Measurements from ENCODE around the gene HMGXB4.

HMGXB4 gene

DNA sequence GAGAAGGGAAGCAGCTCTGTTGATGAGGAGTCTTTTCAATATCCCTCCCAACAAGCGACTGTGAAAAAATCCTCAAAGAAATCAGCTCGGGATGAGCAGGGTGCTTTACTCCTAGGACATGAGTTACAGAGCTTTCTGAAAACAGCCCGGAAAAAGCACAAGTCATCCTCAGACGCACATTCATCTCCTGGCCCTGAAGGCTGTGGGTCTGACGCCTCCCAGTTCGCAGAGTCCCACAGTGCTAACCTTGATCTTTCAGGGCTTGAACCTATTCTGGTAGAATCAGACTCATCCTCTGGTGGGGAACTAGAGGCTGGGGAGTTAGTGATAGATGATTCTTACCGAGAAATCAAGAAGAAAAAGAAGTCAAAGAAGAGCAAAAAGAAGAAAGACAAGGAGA is 7.7 kb downstream of the HMGXB4 start:
- no peak for DNase-seq

DNA sequence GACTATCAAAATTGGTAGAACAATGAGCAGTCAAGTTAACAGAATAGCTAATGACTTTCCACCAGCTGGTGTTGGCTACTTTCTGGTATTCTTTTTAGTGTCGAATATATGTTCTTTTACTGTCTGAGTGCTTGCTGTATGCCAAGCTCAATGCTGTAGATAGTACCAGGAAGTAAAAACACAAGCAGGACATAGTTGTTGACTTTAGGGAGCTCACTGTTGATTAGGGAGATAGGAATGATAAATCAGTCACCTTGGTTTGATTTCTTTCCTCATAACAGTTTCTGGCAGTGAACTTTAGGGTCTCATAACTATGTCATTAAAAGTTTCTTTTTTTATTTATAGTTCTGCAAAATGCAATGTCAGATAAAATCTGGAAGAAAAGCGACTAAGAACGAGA is 9.0 kb downstream of the HMGXB4 start:
- no peak for DNase-seq

DNA sequence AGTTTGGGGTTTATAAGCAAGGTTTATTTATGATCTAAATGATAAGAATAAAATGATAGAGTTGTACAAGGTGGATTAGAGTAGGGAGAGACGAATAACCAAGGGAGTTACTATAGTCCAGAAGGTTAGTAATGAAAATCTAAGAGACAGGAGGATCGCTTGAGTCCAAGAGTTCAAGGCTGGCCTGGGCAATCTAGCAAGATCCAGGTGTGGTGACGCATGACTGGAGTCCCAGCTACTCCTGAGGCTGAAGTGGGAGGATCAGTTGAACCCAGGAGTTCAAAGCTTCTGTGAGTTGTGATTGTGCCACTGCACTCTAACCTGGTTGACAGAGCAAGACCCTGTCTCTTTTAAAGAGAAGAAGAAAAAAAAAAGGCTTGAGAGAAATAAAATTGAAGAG is 12.3 kb downstream of the HMGXB4 start:
- no peak for DNase-seq

DNA sequence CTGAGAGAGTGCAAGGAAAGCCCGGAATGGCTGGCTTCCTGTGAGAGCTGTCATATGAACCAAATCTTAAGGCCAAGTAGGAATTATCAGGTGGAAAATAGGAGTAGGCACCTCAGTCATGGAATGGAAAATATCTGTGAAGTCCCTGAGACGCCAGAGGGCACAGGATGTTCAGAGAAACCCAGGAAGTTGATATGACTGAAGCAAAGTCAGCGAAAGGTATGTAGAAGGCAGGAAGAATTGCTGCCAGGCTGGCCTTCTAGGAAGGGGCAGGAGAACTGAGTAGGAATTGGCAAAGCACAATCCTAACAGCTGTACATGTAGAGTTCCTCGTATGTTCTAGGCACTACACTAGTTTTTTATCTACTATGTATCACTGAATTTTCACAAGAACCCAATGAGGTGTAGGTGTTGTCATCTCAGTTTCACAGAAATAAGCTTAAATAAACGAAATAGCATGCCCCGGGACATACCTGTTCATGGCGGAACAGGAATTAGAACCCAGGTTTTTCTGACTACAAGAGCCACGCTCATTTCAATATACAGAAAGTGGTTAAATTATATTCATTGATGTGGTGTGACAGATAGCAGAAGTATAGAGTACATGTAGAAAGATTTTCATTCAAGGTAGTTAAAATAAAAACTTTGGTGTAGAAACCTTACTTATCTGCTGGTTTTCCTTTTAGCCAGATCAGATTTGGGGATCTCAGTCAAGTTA is 17.0 kb downstream of the HMGXB4 start:
- no peak for DNase-seq

GRCh38 chr22:35275580-35275979 is 18.3 kb downstream of the HMGXB4 start:
- no peak for DNase-seq

- no peak for DNase-seq
Measured at GRCh38 chr22:35276019-35276418, 18.7 kb downstream of the HMGXB4 start.

DNA sequence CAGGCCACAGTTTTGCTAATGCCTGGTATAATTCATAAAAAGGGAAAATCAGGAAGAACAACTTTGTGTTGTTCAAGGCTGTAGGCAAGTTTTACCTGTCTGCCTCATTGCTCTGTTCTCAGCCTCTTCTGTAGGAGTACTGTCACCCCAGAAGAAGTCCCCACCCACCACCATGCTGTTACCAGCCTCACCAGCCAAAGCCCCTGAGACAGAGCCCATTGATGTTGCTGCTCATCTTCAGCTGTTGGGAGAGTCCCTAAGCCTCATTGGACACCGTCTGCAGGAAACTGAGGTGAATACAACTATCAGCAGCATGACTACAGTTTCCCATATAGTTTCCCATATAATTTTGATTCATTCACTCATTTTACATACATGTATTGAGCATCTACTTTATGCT is 30.8 kb downstream of the HMGXB4 start:
- DNase-seq: no peak

- no peak for DNase-seq
Measured at GRCh38 chr22:35292786-35293185, 35.5 kb downstream of the HMGXB4 start.

DNA sequence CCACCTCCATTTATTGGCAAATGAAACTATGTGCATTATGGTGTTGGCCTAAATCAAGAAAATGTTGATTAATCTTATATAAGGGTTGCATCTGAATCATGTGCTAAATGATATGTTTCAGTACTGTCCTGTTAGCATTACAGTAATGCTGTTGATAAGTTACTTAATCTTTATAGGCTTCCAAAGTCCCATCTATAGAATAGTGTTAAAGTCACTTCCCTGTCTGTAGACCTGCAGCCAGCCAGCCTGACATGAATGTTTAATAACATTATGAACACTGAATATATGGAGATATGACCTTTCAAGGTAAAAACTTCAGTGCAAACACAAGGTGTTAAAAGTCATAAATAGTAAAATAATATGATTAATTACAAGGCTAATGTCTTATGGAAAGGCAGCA is 38.8 kb downstream of the HMGXB4 start:
- no peak for DNase-seq

GRCh38 chr22:35299217-35299672 is 42.0 kb downstream of the HMGXB4 start:
- no peak for DNase-seq

DNA sequence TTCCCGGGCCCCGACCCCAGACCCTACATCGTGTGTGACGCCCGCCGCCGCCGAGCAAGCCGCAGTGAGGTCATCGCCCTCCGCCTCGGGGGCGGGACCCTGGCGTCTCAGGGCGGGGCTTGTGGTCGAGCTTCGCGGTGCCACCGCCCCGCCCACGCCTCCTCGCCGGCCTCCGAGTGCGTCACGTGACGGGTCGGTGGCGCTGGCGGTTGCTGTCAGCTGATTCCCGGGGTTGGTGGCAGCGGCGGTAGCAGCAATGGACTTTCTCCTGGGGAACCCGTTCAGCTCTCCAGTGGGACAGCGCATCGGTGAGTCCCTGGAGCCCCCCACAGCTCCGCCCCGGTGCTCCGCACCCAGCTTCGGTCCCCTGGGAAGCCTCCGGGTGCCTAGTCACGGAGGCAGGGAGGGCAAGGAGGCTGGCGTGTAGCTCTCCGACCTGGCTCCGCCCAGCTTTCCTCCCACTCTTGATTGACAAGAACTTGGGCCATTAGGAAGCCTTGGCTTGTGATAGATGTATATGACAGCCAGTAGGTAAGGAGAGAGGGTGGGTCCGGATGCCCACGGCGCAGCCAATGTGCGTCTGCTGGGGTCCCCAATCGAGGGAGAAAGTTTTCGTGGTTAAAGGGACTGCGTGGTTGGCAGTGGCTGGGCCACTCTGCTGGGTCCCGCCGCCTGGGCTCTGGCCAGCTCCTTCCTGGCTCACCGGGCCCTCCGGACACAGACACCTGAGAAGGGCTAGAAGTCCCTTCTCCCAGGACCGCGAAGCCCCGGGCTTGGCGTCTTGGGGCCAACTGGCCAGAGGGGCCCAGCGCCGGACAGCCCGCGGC is 42.6 kb downstream of the HMGXB4 start, which contains the start of gene TOM1:
TOM1 (plus strand) TSS at position 222 of the 827 bp plus-strand sequence; CDS start at position 257, 35 bp downstream.
- DNase-seq: peak; percentile 99

DNA sequence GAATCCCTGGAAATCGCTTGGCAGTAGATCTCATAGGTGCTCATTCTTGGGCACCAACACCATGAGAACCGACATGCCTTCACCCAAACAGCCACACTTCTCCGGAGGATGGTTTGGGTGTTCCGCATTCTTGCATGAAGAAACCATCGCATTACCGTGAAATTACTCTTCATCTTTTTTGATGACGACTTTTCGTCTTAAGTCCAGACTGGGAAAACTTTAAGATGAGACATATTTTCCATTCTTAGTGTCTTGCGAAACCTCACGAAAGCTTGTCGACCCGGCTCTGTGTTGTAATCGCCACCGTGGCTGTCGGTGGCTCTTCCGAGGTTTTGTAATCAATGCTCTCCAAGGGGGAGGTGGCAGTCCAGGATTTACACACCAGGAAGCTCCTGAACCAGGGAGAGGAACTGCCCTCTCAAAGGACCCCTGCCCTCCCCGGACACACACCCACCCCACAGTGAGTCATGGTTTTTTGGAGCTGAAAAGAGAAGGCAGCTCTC is 44.1 kb downstream of the HMGXB4 start:
- DNase-seq: no peak

GRCh38 chr22:35303029-35303624 is 45.8 kb downstream of the HMGXB4 start:
- no peak for DNase-seq

DNA sequence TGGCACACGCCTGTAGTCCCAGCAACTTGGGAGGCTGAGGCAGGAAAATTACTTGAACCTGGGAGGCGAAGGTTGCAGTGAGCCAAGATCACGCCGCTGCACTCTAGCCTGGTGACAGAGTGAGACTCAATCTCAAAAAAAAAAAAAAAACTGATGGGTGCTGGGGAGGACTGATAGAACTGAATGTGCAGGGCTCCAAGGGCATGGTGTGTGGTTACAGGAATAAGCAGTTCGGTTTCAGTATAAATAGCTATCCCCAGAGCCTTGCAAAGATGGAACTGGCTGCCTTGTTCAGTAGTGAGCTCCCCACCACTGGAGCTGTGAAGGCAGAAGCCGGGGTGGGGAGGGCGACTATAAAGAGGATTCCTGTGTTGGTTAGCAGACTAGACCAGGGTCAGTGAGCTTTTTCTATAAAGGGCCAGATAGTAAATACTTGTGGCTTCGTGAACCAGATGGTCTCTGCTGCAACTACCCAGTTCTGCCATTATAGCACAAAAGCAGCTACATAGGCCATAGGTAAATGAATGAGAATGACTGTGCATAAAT is 48.3 kb downstream of the HMGXB4 start:
- no peak for DNase-seq

- no peak for DNase-seq
Measured at GRCh38 chr22:35306350-35306967, 49.2 kb downstream of the HMGXB4 start.

- no peak for DNase-seq
Measured at GRCh38 chr22:35307372-35307771, 50.1 kb downstream of the HMGXB4 start.

- no peak for DNase-seq
Measured at GRCh38 chr22:35307892-35308291, 50.6 kb downstream of the HMGXB4 start.

DNA sequence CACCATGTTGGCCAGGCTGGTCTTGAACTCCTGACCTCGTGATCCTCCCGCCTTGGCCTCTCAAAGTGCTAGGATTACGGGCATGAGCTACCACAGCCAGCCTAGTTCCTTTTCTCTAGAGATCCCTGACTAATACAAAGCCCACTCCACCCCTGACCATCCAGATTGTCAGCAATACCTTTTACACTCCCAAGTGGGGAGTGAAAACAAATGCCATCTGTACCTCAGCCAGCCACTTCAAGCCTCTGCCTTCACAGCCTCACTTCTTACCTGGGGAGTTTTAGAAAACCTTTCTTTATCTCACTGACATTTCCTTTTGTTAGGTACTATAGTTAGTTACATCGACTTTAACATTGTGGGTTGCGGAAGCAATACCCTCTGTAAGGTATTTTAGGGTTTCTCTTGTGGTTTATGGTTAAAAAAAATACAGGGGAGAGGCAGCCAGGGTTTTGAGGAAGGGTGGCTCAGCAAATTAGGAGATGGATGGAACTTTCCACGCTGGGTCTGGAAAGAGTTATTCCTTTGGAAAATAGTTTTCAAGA is 51.3 kb downstream of the HMGXB4 start:
- DNase-seq: no peak

GRCh38 chr22:35310556-35311550 is 53.6 kb downstream of the HMGXB4 start:
- DNase-seq: peak; percentile 33

- peak; percentile 25 for DNase-seq
Measured at GRCh38 chr22:35311551-35311999, 54.3 kb downstream of the HMGXB4 start.

Data from activated CD4-positive, CD25-positive, alpha-beta regulatory T cell treated with anti-CD3 and anti-CD28 coated beads, Interleukin-2, amount 50 U/mL, for 72 hours (primary cell).